HG03378 (cell line): ENCODE measurements around the gene ARL6.

ENCODE experiments used
- ATAC-seq: cut with Tn5 transposase; IDR thresholded peaks from one replicate; pipeline ENCODE4 v1.9.1; 2021; ENCODE audit warnings: mild to moderate bottlenecking, moderate library complexity; ENCODE audit not compliant: unreplicated experiment

Gene ARL6

DNA sequence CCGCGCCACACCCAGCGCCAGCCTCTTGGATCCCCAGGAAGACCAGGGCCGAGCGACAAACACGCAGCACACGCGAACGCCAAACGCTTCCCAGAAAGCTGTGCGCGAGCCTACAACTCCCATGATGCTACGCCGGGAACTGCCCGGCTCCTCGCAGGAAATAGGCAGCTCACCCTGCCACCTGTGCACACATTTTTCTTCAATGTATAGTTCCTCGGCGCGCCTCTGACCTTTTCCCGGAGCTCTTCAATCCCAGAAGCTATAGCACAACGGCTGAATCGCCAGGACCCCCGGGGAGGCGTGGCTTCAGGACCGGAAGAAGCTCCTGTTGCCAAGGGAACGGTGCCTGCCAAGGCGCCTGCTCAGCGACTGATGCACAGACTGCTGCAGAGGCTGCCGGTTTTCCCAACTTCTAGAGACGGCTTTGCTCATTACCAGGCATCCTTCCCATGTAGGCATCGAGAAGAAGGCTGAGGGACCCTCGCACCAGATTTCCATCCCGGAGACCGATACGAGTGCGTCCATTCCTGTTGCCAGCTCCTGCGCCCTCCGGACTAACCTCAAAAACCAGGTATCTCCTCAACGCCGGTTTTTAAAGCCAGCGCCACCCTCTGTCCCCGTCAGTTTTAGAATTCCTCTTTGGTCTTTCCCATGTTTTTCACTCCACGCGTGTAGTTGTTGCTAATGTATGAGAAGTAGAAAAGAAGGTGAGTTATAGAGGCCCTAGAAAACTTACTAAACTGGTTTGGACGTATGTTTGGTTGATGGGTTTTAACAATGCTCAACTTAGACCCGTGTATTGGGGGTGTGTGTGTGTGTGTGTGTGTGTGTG, at the start of gene ARL6:
Gene ARL6 (plus strand): TSS at position 352 of the 832 bp plus-strand sequence. CDS start 3,350 bp downstream, outside the sequence.
- ATAC-seq = peak; percentile 96

- peak; percentile 84 for ATAC-seq
These were observed 45.3 kb upstream of the ARL6 start for GRCh38 chr3:97719156-97719821.

- ATAC-seq = no peak
These were observed 44.1 kb upstream of the ARL6 start for GRCh38 chr3:97720417-97720816.

DNA sequence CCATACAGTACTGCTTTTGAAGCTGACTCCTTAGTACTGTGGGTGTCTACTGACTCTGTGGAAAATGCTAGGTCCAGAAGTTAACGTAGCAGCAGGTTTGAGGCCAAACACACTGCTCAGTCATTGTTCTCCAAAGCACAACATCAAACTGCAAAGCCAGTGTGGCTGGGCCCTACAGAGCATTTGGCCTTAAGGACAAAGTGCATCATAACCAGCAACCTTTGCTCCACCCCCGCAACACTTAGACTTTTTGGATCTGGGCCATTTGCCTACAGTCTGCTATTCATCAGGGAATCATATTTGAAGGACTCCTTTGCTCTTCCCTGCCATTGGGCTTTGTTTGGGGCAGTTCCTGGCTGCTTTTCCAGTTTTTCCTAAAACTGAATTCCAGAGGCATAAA, 43.1 kb upstream of the ARL6 start:
- ATAC-seq = no peak

- ATAC-seq = no peak
These were observed 27.6 kb upstream of the ARL6 start for GRCh38 chr3:97736928-97737327.

GRCh38 chr3:97738761-97739160, 25.8 kb upstream of the ARL6 start:
- ATAC-seq = no peak

- no peak for ATAC-seq
These were observed 22.5 kb upstream of the ARL6 start for GRCh38 chr3:97742036-97742435.

DNA sequence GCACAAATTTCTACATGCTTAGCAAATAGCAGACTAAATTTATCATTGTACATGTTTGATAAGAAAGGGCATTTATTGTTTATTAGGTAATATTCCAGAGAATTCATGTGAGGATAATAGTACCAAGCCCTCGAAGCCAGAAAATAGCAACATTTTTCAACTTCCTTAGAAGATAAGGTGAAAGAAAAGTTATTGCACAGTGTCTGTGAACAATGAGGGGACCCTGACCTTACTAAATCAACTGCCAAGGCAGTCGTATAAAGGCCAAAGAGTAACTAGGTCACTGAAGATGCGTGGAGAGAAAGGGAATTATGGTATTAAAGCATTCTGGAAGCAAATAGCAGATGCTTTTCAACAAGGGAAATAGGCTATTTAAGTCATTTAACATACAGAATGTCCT, 20.3 kb upstream of the ARL6 start:
- no peak for ATAC-seq

DNA sequence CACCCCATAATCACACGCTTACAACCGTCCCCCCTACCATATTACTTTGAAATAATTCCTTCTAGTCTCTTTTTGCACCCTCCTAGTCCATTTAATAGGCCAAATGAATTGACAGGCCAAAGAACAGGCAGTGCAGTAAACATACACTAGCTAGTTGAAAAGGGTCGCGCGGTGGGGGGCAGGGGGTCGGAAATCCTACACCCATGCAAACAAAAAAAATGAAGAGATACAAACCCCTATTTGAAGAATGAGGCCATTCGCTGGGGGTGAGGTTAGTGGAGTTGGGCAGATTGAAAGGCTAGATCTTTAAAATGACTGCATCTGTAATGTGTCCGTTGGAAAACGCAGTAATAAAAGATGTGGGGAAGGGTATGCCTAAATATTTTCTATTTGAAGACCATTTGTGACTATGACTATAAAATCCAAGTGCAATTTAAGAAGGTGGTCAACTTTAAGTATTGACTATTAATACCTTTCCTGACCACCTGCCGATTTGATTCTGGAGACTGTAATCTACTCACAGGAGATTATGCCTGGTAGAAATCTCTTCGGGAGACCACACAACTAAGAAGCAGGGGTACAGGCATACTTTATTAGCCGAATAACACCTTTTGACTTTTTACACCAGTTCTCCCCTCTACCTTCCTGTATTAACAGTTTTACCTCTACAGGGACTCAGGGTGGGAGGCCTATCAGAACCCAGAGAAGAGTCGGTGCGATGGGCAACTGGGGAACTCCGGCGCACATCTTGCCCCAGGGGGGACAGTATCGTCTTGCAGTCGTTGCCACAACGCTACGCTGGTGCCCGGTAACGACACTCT, 762 bp upstream of the ARL6 start:
- ATAC-seq = peak; percentile 0

DNA sequence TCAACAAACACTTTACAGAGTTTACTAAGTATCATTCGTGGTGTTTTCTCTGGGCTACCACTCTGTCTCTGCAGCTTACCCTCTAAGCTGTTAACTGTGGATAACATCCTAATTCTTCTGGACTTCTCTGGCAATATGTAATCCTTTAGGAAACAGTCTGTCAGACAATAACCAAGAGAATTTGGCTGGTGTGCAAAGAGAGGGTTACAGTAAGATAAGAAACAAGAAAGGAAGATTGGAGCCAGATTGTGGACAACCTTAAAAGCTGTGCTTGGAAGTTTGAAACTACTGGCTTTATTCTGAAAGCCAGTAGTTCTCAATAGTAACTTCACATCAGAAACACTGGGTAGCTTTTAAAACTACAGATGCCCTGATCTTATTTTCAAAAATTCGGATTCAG, 778 bp downstream of the ARL6 start:
- no peak for ATAC-seq

DNA sequence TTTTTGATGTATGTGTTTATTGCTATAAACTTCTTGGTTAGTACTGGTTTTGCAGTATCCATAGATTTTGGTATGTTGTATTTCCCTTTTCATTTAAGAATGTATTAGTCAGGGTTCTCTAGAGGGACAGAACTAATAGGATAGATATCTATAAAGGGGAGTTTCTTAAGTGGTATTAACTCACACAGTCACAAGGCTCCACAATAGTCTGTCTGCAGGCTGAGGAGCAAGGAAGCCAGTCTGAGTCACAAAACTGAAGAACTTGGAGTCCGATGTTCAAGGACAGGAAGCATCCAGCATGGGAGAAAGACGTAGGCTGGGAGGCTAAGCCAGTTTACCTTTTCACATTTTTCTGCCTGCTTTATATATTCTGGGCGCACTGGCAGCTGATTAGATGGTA, 8.4 kb downstream of the ARL6 start:
- ATAC-seq = no peak

- no peak for ATAC-seq
These were observed 13.6 kb downstream of the ARL6 start for GRCh38 chr3:97778152-97778551.

DNA sequence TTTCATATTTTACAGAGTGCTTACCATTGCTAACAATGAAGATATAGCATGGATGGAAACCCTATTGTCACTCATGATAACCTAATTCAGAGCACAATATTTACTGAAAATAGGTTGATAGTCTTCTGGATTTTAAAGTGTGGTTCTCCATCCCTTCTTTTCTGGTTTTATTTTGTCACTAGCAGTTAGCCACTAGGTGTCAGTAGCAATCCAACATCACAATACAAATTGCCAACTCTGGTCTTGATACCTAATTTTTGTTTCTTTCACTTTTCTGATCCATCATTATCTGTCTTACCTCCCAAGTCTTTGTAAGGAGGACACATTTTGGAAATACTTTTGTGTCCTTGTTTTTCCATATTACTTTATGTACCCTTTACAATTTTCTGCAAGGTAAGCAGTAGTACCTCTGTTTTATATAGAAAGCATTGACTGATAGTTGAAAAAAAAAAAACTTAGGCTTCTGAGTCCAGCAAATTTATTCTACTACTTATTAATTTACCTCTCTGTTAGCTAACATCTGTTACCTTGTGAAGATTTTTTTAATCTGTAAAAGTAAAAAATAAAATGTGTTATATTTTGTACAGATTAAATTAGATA, 29.0 kb downstream of the ARL6 start:
- ATAC-seq = peak; percentile 75

GRCh38 chr3:97795951-97796350, 31.4 kb downstream of the ARL6 start:
- no peak for ATAC-seq

GRCh38 chr3:97804471-97804870, 39.9 kb downstream of the ARL6 start:
- no peak for ATAC-seq

- no peak for ATAC-seq
These were observed 46.3 kb downstream of the ARL6 start for GRCh38 chr3:97810779-97811390.

DNA sequence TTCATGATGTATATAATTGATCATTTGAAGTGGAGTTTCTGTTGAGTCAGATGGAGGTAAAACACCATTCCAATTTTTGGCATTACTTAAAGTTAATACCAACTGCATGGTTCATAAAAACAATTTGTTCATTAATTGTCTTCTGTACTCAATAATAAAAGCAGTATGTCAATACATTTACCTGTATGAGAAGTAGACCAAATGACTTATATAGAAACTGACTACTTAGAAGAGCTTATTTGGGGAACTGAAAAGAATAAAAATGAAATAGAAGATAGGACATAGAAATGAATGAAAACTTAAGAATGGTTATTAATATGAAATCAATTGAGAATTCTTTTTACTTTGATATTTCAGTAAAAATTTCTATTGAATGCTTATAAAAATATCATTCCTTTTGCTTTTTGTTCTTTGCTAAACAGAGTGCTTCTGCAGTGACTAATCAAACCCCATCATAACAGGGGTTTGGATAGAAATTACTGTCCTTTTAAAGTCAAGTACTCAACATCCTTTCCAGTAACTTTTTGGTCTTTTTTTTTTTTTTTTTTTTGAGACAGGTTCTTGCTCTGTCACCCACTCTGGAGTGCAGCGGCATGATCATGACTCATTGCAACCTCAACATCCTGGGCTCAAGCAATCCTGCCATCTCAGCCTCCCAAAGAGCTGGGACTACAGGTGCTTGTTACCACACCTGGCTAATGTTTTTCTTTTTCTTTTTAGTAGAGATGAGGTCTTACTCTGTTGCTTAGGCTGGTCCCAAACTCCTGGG, 50.8 kb downstream of the ARL6 start:
- ATAC-seq = peak; percentile 39

DNA sequence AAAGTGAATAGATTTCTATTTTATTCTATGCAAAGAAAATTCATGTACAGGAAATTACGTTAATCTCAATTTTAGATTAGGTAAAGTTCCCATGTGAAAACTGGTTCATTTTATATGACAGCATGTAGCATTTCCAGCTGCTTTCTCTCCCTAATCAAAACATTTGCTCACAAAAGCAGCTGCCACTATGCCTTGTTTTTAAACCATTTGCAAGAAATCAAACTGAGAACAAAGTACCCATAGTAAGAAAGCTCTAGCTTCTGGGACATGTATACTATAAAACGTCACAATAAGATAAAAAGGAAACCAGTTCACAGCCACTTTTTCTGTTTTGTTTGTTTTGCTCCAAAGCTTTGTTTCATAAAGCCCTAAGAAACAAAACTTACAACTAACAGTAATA, 52.3 kb downstream of the ARL6 start:
- no peak for ATAC-seq

DNA sequence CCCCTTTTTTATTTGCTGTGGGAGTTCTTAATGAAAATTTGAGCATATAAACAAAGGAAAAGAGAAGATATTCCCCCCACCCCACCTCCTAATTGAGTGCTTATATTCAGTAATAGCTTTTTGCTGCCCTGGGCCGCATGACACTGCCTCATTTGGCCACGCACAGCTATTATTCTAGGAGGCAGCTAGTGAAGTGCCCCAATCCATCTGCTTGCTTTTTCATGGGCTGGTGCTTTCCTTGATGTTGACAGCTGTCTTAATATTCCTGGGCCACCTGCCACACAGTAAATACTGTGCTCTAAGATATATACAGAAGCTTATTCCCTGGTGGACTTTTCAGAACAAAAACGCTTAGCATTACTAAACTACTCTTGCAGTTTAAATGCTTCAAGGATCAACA, 53.4 kb downstream of the ARL6 start:
- ATAC-seq = no peak

DNA sequence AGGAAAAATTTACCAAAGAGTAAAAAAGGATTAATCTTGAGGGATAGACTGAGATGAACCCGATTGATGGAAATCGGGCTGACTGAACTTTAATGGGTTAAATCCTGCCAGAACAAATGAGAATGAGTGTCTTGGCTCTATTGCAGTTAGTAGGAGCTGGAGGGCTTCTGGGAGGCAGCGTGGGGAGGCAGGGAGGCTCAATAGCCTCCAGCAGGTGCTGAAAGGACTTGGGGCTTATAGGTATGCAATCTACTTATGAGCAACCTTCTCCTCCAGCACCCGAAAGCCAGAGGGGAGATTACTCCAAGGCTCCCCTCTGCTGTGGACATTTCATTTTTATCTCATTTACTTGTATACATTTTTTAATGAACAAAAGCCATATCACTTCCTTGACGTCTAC, 56.2 kb downstream of the ARL6 start:
- no peak for ATAC-seq
